Measurements from ENCODE around the gene ERCC3. TPM values are rescaled to one million over a fixed set of nuclear protein-coding genes. Genes with fewer than 3 reads are reported as not detected.

The ERCC3 gene
- total RNA-seq, 1 experiment from 2014 or later: 52.5 TPM

- CTCF ChIA-PET: interaction anchor here (0.7 kb wide), 1 partner anchor 928 kb away, joined by 3 read pairs; no protein-coding TSS in a partner anchor
- TF ChIP-seq CTCF (IDR thresholded peaks at IDR 0.05; ENCODE audit: insufficient read depth in 1 of 2, low read depth in 1 of 2, low read length in 1 of 2, severe bottlenecking in 1 of 2, unreplicated experiment in 1 of 2): no peak
- no peaks in the 10 kb centered on the region for H3K27me3 ChIP-seq (replicated peaks; ENCODE audit: control insufficient read depth, insufficient read depth, low read length)
Observed at GRCh38 chr2:127305990-127306585, 12.1 kb upstream of the ERCC3 start.

GRCh38 chr2:127302168-127302567 lies 8.2 kb upstream of the ERCC3 start:
- no peak overlapping the region for H3K27ac Mint-ChIP-seq (ENCODE audit: unreplicated experiment)
- no peaks in the 10 kb centered on the region for H3K9me3 Mint-ChIP-seq (ENCODE audit: unreplicated experiment)
- TF ChIP-seq CTCF (IDR thresholded peaks at IDR 0.05; ENCODE audit: insufficient read depth in 1 of 2, low read depth in 1 of 2, low read length in 1 of 2, severe bottlenecking in 1 of 2, unreplicated experiment in 1 of 2): no peak
- no peaks in the 10 kb centered on the region for H3K4me1 Mint-ChIP-seq (ENCODE audit: low read depth, unreplicated experiment)
- H3K27me3 ChIP-seq (replicated peaks; ENCODE audit: control insufficient read depth, insufficient read depth, low read length): no peaks in the 10 kb centered on the region
- H3K36me3 ChIP-seq (ENCODE audit: control insufficient read depth, insufficient read depth, low read length): no peaks in the 10 kb centered on the region
- H3K9me3 ChIP-seq: no peaks in the 10 kb centered on the region
- H3K27me3 Mint-ChIP-seq (ENCODE audit: insufficient read depth, unreplicated experiment): no peaks in the 10 kb centered on the region
- DNase-seq: no peak
- peaks cover 8% of the 10 kb centered on the region for H3K36me3 Mint-ChIP-seq (ENCODE audit: insufficient read depth, unreplicated experiment)
- intact Hi-C loops (cut with micrococcal nuclease; ENCODE audit: unreplicated experiment): no loop called here
- ChIA-PET CTCF (interaction anchor here (0.6 kb wide), 1 partner anchor 105 kb away, joined by 3 read pairs; no protein-coding TSS in a partner anchor), POLR2A (no interaction called here)
- no TSS peak for BruUV-seq (replicated peaks)
- no peak overlapping the region for H3K4me3 Mint-ChIP-seq (ENCODE audit: unreplicated experiment)
- H3K4me1 ChIP-seq: no peaks in the 10 kb centered on the region
- no peak overlapping the region for H3K4me3 ChIP-seq (ENCODE audit: low read depth, low read length)

More at GRCh38 chr2:127305990-127306585, 12.1 kb upstream of the ERCC3 start:
- intact Hi-C loops (cut with micrococcal nuclease; ENCODE audit: unreplicated experiment): no loop called here
- Mint-ChIP-seq H3K4me1 (ENCODE audit: low read depth, unreplicated experiment) (peaks cover 6% of the 10 kb centered on the region), H3K36me3 (ENCODE audit: insufficient read depth, unreplicated experiment) (peaks cover 20% of the 10 kb centered on the region), H3K27ac (ENCODE audit: unreplicated experiment) (no peak overlapping the region), H3K4me3 (ENCODE audit: unreplicated experiment) (no peak overlapping the region), H3K27me3 (ENCODE audit: insufficient read depth, unreplicated experiment) (no peaks in the 10 kb centered on the region), H3K9me3 (ENCODE audit: unreplicated experiment) (no peaks in the 10 kb centered on the region)
- no peak for DNase-seq
- TSS peak; percentile 18 for BruUV-seq (replicated peaks)
- peaks cover 2% of the 10 kb centered on the region for H3K36me3 ChIP-seq (ENCODE audit: control insufficient read depth, insufficient read depth, low read length)
- no peak overlapping the region for H3K4me3 ChIP-seq (ENCODE audit: low read depth, low read length)
- POLR2A ChIA-PET: no interaction called here
- H3K9me3 ChIP-seq: no peaks in the 10 kb centered on the region
- H3K4me1 ChIP-seq: peaks cover 4% of the 10 kb centered on the region

GRCh38 chr2:127293386-127293747 lies 577 bp downstream of the ERCC3 start:
- peak overlapping the region; percentile 83 for H3K4me3 Mint-ChIP-seq (ENCODE audit: unreplicated experiment)
- peak overlapping the region; percentile 88 for H3K27ac Mint-ChIP-seq (ENCODE audit: unreplicated experiment)
- no peaks in the 10 kb centered on the region for H3K27me3 ChIP-seq (replicated peaks; ENCODE audit: control insufficient read depth, insufficient read depth, low read length)
- no peak for TF ChIP-seq CTCF (IDR thresholded peaks at IDR 0.05; ENCODE audit: insufficient read depth in 1 of 2, low read depth in 1 of 2, low read length in 1 of 2, severe bottlenecking in 1 of 2, unreplicated experiment in 1 of 2)
- intact Hi-C loops (cut with micrococcal nuclease; ENCODE audit: unreplicated experiment): loop anchor here (5.0 kb wide), 1 partner anchor 96 kb away; no protein-coding TSS in a partner anchor
- peak overlapping the region; percentile 71 for H3K4me3 ChIP-seq (ENCODE audit: low read depth, low read length)
- no peak for DNase-seq
- no peaks in the 10 kb centered on the region for H3K9me3 Mint-ChIP-seq (ENCODE audit: unreplicated experiment)
- H3K36me3 Mint-ChIP-seq (ENCODE audit: insufficient read depth, unreplicated experiment): peaks cover 55% of the 10 kb centered on the region
- ChIA-PET CTCF (interaction anchor here (1.1 to 2.5 kb wide), 2 partner anchors 96 to 186 kb away, joined by 4 to 29 read pairs; no protein-coding TSS in a partner anchor), POLR2A (interaction anchor here (0.7 to 1.4 kb wide), 4 partner anchors 94 to 408 kb away, joined by 3 to 8 read pairs (median 4); partner anchors contain the start of genes BIN1 and SFT2D3)
- TSS peak; percentile 25 for BruUV-seq (replicated peaks)
- peaks cover 14% of the 10 kb centered on the region for H3K4me1 Mint-ChIP-seq (ENCODE audit: low read depth, unreplicated experiment)
- peaks cover 2% of the 10 kb centered on the region; the same call in 1 of the 2 replicates for H3K36me3 ChIP-seq (ENCODE audit: control insufficient read depth, insufficient read depth, low read length)
- H3K27me3 Mint-ChIP-seq (ENCODE audit: insufficient read depth, unreplicated experiment): no peaks in the 10 kb centered on the region
- no peaks in the 10 kb centered on the region for H3K9me3 ChIP-seq
- peaks cover 9% of the 10 kb centered on the region for H3K4me1 ChIP-seq

All from Caco-2 (cell line).